ENCODE results near the gene RELCH.

DNA sequence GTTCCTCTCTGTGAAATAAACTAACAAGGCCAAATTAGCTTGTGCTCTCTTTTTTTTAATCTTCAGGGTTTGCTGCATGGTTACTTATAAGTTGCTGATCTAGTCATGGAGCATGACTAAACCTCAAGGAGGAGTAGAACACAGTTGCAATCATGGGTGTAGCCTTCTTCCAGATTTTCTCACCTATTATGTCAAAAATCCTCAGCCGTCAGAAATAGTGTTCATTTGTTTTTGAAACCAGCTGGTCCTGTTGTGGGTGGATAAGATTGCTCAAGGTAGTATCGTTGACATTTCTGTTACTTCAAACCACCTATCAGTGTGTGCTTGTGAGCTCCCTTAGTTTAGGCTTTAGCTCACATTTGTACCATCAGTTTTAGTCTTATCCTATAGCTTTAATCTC is 11.2 kb downstream of the RELCH start:
- no peak for TF ChIP-seq EZH2 (IDR thresholded peaks at IDR 0.05)
- TF ChIP-seq POLR2AphosphoS5 (IDR thresholded peaks at IDR 0.05; ENCODE audit: borderline replicate concordance, low read depth, low read length), result no peak

Measured in SK-N-MC (cell line).